ENCODE data around the gene STAMBPL1.

GRCh38 chr10:88962336-88962735 lies 82.3 kb downstream of the STAMBPL1 start:
- TF ChIP-seq, protein P1, sequence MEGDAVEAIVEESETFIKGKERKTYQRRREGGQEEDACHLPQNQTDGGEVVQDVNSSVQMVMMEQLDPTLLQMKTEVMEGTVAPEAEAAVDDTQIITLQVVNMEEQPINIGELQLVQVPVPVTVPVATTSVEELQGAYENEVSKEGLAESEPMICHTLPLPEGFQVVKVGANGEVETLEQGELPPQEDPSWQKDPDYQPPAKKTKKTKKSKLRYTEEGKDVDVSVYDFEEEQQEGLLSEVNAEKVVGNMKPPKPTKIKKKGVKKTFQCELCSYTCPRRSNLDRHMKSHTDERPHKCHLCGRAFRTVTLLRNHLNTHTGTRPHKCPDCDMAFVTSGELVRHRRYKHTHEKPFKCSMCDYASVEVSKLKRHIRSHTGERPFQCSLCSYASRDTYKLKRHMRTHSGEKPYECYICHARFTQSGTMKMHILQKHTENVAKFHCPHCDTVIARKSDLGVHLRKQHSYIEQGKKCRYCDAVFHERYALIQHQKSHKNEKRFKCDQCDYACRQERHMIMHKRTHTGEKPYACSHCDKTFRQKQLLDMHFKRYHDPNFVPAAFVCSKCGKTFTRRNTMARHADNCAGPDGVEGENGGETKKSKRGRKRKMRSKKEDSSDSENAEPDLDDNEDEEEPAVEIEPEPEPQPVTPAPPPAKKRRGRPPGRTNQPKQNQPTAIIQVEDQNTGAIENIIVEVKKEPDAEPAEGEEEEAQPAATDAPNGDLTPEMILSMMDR (IDR thresholded peaks at IDR 0.05; ENCODE audit: poor library complexity, severe bottlenecking), result no peak
- TF ChIP-seq MXI1 (conservative IDR thresholded peaks at IDR 0.05; ENCODE audit: poor library complexity, severe bottlenecking) (no peak), TAF1 (IDR thresholded peaks at IDR 0.05; ENCODE audit: low read depth) (no peak), RAD21 (conservative IDR thresholded peaks at IDR 0.05) (no peak), POLR2AphosphoS5 (IDR thresholded peaks at IDR 0.05) (no peak), EZH2 (IDR thresholded peaks at IDR 0.05; ENCODE audit: borderline replicate concordance, insufficient read depth, low read length, poor library complexity, severe bottlenecking) (no peak), SMC3 (conservative IDR thresholded peaks at IDR 0.05; ENCODE audit: poor library complexity) (no peak)

Measured in neural cell (in vitro differentiated cells).